ENCODE results near the gene GOLGB1. TPM values are rescaled to one million over a fixed set of nuclear protein-coding genes. Genes with fewer than 3 reads are reported as not detected.

The GOLGB1 gene
- total RNA-seq, 2 donors from 2014 or later = 46.4 to 59.0 TPM

GRCh38 chr3:121667333-121667732, 82.2 kb downstream of the GOLGB1 start:
- Histone ChIP-seq H3K4me3 (no peak overlapping the region), H3K27me3 (no peaks in the 10 kb centered on the region), H3K36me3 (replicated peaks in 1 of 2; ENCODE audit: insufficient read depth in 1 of 2, low read depth in 2 of 2) (peaks cover 0 to 33% of the 10 kb centered on the region in 2 donors), H3K9me3 (no peaks in the 10 kb centered on the region), H3K4me1 (peaks cover 10% of the 10 kb centered on the region), H3K27ac (peak overlapping the region in 1 of 4 donors; percentile 4)
- 68 to 93% methylated on average over 4 of the region's 4 CpGs for WGBS, 2 donors
- DNase-seq = peak in 1 of 4 donors; percentile 23
- TF ChIP-seq POLR2A (IDR thresholded peaks at IDR 0.05) (no peak), CTCF (IDR thresholded peaks at IDR 0.05) (no peak)
- intact Hi-C loops (cut with DNase I) = no loop called here
- no peak for ATAC-seq

DNA sequence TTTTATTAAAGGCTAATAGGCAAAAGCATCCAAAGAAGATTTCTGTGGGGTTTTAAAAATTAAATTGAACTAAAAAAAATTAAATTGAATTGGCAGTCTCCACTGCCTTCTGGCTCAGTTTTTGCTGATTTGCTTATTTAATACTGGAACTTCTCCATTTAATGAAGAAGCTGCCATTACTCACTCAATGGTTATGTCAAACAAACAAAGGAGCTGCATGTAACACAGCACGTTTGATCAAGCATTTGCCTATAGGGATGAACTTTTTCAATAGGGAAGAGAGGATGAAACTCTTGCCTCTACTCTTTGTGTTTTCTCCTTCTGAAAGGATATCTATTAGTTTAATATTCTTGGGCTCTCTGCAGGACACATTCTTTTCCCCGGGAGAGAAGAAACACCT, 84.1 kb downstream of the GOLGB1 start:
- DNase-seq (no peak), ATAC-seq (no peak)
- peaks cover 0 to 32% of the 10 kb centered on the region in 2 donors for H3K36me3 ChIP-seq (replicated peaks in 1 of 2; ENCODE audit: insufficient read depth in 1 of 2, low read depth in 2 of 2)
- H3K27ac ChIP-seq = no peak overlapping the region
- TF ChIP-seq POLR2A (IDR thresholded peaks at IDR 0.05) (no peak), CTCF (IDR thresholded peaks at IDR 0.05) (no peak)
- H3K9me3 ChIP-seq = no peaks in the 10 kb centered on the region
- peaks cover 10% of the 10 kb centered on the region for H3K4me1 ChIP-seq
- no peaks in the 10 kb centered on the region for H3K27me3 ChIP-seq
- intact Hi-C loops (cut with DNase I) = no loop called here
- WGBS, 2 donors = 78 to 79% methylated on average over 2 of the region's 2 CpGs
- H3K4me3 ChIP-seq = no peak overlapping the region

- no peak for TF ChIP-seq POLR2A (IDR thresholded peaks at IDR 0.05)
- no peak for TF ChIP-seq CTCF (IDR thresholded peaks at IDR 0.05)
- peak in 1 of 4 donors; percentile 25 for DNase-seq
- WGBS, 2 donors = 35% methylated on average over 2 of the region's 2 CpGs
- no peak for ATAC-seq
- H3K4me1 ChIP-seq = peaks cover 10% of the 10 kb centered on the region
- no peaks in the 10 kb centered on the region for H3K27me3 ChIP-seq
- intact Hi-C loops (cut with DNase I) = no loop called here
- H3K27ac ChIP-seq = no peak overlapping the region
- H3K4me3 ChIP-seq = no peak overlapping the region
- peaks cover 0 to 25% of the 10 kb centered on the region in 2 donors for H3K36me3 ChIP-seq (replicated peaks in 1 of 2; ENCODE audit: insufficient read depth in 1 of 2, low read depth in 2 of 2)
- no peaks in the 10 kb centered on the region for H3K9me3 ChIP-seq
Observed at GRCh38 chr3:121663171-121663847, 86.2 kb downstream of the GOLGB1 start.

DNA sequence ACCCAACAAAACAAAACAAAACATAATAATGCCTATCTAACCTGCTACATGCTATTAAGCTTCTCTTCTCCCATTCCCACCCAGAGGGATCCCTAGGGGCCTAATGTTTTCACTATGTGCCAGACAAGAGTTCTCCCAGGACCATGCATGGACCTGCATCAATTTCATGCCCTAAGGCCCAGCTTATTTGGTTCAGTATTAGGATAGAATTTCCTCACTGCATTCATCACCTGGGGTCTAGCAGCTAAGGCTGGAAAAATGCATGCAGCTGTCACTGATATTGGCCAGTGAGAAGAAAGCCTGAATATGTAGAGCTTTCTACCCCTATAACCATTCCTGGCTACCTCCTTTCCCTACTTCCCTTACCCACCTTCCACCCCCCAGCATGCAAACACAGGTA, 86.8 kb downstream of the GOLGB1 start:
- Histone ChIP-seq H3K36me3 (replicated peaks in 1 of 2; ENCODE audit: insufficient read depth in 1 of 2, low read depth in 2 of 2) (peaks cover 0 to 22% of the 10 kb centered on the region in 2 donors), H3K9me3 (no peaks in the 10 kb centered on the region), H3K27me3 (no peaks in the 10 kb centered on the region), H3K4me1 (peaks cover 10% of the 10 kb centered on the region), H3K27ac (no peak overlapping the region), H3K4me3 (no peak overlapping the region)
- intact Hi-C loops (cut with DNase I) = no loop called here
- no peak for TF ChIP-seq POLR2A (IDR thresholded peaks at IDR 0.05)
- TF ChIP-seq CTCF (IDR thresholded peaks at IDR 0.05) = no peak
- DNase-seq (no peak), ATAC-seq (no peak)

DNA sequence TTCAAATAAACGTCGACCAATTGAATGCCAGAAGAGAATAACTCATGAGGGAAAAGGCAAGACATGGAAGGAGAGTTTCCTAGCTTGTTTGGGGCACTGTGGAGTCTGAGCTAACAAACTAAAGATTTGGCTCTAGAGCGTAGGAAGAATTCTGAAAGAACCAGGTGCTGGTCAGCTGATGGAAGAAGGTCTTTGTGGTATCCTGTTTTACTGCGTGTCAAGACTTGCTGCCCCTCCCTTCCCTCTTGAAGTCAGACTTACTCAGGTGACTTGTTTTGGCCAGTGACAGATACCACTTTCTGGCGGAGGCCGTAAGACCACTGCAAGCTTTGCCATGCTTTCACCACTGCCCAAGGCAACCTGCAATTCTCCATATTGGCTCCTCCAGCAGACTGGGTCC, 88.2 kb downstream of the GOLGB1 start:
- Histone ChIP-seq H3K4me1 (peaks cover 10% of the 10 kb centered on the region), H3K9me3 (no peaks in the 10 kb centered on the region), H3K4me3 (no peak overlapping the region), H3K27ac (peak overlapping the region in 1 of 4 donors; percentile 78), H3K36me3 (replicated peaks in 1 of 2; ENCODE audit: insufficient read depth in 1 of 2, low read depth in 2 of 2) (peaks cover 0 to 13% of the 10 kb centered on the region in 2 donors), H3K27me3 (no peaks in the 10 kb centered on the region)
- DNase-seq (no peak), ATAC-seq (no peak)
- WGBS, 2 donors = 80 to 91% methylated on average over 6 of the region's 6 CpGs
- TF ChIP-seq POLR2A (IDR thresholded peaks at IDR 0.05) (no peak), CTCF (IDR thresholded peaks at IDR 0.05) (no peak)
- intact Hi-C loops (cut with DNase I) = no loop called here
